Kidney epithelial cell (primary cell): ENCODE data around the gene F2RL1. TPM values are rescaled to one million over a fixed set of nuclear protein-coding genes. Genes with fewer than 3 reads are reported as not detected.
"Not testable (repeated sequence)": the region's sequence is repeated elsewhere in the genome, so short reads cannot be mapped to it uniquely, and the experiment has no call there.

Experiments used
- DNase-seq: peaks from one replicate; pipeline ENCODE4 v3.0.0-alpha.2; 2010; ENCODE audit warnings: low read depth
- H3K27me3 ChIP-seq: 2 replicates; pipeline ENCODE4 v1.6.0; 2011; ENCODE audit warnings: low read length; ENCODE audit not compliant: control insufficient read depth, insufficient read depth
- H3K36me3 ChIP-seq: 2 replicates; pipeline ENCODE4 v1.5.1; 2011; ENCODE audit warnings: low read length; ENCODE audit not compliant: control insufficient read depth, insufficient read depth
- H3K4me3 ChIP-seq: 2 replicates; pipeline ENCODE4 v1.5.1; 2011; ENCODE audit warnings: low read depth, mild to moderate bottlenecking, control low read depth, low read length
- total RNA-seq: library from RNA; depleted of rRNA; stranded (reverse); fragments of >200 nt; gene quantifications from 2 replicates; pipeline ENCODE4 v1.2.3, GENCODE V29; 2015
- TF ChIP-seq, protein P1 (sequence below): IDR thresholded peaks from 2 replicates; pipeline ENCODE4 v1.5.1; 2011; ENCODE audit warnings: mild to moderate bottlenecking, moderate library complexity, low read length, control low read depth, inconsistent platforms; ENCODE audit not compliant: insufficient read depth, poor library complexity, severe bottlenecking

Gene F2RL1, protein sequence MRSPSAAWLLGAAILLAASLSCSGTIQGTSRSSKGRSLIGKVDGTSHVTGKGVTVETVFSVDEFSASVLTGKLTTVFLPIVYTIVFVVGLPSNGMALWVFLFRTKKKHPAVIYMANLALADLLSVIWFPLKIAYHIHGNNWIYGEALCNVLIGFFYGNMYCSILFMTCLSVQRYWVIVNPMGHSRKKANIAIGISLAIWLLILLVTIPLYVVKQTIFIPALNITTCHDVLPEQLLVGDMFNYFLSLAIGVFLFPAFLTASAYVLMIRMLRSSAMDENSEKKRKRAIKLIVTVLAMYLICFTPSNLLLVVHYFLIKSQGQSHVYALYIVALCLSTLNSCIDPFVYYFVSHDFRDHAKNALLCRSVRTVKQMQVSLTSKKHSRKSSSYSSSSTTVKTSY
- total RNA-seq: 144 TPM in 2 replicates

DNA sequence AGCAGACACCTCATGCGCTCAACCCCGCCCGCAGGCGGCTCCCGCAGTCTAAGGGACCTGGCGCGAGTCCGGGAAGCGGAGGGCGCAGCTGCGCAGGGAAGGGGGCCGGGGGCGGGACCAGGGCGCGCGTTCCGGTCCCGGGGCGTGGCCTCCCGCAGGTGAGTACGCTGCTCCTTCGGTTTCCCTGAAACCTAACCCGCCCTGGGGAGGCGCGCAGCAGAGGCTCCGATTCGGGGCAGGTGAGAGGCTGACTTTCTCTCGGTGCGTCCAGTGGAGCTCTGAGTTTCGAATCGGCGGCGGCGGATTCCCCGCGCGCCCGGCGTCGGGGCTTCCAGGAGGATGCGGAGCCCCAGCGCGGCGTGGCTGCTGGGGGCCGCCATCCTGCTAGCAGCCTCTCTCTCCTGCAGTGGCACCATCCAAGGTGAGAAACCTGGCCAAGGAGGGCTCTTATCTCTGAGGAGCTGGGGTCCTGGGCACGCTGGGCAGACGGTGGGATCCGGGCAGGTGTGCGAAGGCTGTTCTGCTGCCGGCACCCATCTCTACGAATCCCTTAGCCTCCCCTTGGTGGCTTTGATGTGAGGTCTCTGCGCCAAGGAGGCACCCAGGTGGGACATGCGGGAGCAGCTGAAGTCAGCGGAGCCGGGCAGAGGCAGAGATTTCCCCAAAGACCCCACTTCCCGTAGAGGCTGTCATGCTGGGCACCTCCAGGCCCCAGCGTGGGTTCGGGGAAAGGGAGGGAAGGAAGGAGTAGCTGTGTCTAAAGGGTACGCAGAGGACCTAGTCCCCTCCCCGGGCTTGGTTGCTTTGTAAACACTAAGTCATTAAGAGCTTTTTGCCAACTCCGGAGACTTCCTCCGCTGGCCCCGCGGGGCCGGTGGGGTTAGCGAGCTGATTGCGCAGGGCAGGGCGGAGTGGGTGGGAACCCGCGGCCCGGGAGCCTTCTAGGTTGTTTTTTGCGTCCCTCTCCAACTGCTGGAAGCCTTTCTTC is at the start of gene F2RL1:
Gene F2RL1 (plus strand): TSS at position 187 of the 988 bp plus-strand sequence. CDS start 153 bp downstream, at position 340.
- peak within 1 kb of the TSS; percentile 88 for H3K4me3 ChIP-seq
- TF ChIP-seq, protein P1, sequence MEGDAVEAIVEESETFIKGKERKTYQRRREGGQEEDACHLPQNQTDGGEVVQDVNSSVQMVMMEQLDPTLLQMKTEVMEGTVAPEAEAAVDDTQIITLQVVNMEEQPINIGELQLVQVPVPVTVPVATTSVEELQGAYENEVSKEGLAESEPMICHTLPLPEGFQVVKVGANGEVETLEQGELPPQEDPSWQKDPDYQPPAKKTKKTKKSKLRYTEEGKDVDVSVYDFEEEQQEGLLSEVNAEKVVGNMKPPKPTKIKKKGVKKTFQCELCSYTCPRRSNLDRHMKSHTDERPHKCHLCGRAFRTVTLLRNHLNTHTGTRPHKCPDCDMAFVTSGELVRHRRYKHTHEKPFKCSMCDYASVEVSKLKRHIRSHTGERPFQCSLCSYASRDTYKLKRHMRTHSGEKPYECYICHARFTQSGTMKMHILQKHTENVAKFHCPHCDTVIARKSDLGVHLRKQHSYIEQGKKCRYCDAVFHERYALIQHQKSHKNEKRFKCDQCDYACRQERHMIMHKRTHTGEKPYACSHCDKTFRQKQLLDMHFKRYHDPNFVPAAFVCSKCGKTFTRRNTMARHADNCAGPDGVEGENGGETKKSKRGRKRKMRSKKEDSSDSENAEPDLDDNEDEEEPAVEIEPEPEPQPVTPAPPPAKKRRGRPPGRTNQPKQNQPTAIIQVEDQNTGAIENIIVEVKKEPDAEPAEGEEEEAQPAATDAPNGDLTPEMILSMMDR: no peak
- H3K36me3 ChIP-seq: no peaks in the 10 kb centered on the region
- H3K27me3 ChIP-seq: no peaks in the 10 kb centered on the region
- DNase-seq: peak; percentile 77

DNA sequence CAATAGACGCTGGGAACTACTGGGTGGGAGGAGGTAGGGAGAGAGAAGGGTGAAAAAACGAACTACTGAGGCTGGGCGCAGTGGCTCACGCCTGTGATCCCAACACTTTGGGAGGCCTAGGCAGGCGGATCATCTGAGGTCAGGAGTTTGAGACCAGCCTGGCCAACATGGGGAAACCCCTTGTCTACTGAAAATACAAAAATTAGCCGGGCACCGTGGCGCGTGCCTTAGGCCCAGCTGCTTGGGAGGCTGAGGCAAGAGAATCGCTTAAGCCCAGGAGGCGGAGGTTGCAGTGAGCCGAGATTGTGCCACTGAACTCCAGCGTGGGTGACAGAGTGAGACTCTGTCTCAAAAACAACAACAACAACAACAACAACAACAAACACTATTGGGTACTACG is 47.8 kb upstream of the F2RL1 start:
- DNase-seq, H3K36me3 ChIP-seq, H3K4me3 ChIP-seq, H3K27me3 ChIP-seq: not testable (repeated sequence)

DNA sequence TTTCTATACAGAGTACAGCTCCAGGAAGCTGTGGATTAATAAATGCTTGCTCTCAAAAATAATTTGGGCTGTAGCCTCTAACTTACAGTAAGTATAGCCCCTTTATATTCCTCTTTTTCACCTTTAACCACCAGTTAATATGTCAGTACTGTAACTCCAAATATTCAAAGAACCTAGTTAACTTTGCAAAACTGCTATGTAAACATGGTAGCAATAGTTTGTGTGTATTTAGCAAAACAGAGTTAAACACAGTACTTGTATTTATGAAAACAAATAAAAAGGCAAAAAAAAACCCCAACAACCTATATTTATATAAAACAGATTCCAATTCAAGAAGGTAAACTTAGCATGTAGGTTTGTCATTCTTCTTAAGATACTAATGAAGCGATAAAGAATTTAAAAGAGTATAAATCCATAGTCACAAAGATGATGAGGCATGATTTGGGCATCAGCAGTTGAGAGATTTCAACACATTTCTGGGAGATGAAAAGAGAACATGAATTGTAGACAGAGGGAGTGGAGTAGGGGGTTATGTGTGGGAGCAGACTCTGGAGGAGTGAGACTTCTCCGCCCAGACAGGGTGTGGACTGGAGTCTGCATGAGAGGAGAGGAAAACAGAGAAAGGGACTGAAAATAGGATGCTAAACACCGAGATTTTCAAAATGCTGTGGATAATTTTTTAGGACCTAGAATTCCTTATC is 47.0 kb upstream of the F2RL1 start:
- Histone ChIP-seq H3K36me3 (no peaks in the 10 kb centered on the region), H3K4me3 (no peak overlapping the region), H3K27me3 (no peaks in the 10 kb centered on the region)
- no peak for DNase-seq
- TF ChIP-seq, protein P1: no peak

DNA sequence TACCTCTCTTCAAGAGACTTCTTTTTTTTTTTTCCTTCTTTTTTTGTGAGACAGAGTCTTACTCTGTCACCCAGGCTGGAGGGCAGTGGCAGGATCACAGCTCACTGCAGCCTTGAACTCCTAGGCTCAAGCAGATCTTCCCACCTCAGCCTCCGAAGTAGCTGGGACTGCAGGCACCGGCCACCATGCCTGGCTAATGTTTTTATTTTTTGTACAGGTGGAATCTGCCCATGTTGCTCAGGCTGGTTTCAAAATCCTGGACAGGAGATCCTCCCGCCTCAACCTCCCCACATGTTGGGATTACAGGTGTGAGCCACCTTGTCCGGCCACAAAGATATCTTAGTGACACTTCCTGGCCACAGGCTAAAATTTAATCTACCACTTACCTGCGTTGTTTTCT is 42.9 kb upstream of the F2RL1 start:
- TF ChIP-seq, protein P1: no peak

DNA sequence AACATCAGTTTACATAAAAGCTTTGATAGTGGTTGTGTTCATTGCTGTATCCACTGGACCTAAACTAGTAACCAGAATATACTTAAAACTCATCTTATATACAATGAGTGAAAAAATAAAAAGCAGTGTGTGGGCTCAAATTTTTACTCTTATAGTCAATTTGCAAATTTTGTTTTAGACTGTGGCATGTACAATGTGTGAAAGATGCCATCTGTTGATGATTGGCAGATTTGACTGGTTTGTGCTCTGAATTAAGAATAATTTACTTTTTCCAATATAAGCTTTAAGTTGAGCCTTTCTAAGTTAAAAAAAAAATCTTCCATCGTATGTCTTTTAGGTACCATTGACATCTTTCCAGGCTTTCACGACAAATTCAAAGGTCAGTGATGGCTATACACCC is 42.4 kb upstream of the F2RL1 start:
- DNase-seq: no peak
- Histone ChIP-seq H3K27me3 (no peaks in the 10 kb centered on the region), H3K4me3 (no peak overlapping the region), H3K36me3 (no peaks in the 10 kb centered on the region)
- TF ChIP-seq, protein P1: no peak

More for the DNA sequence above, 42.9 kb upstream of the F2RL1 start:
- DNase-seq: no peak
- H3K36me3 ChIP-seq: no peaks in the 10 kb centered on the region
- H3K4me3 ChIP-seq: no peak overlapping the region
- H3K27me3 ChIP-seq: no peaks in the 10 kb centered on the region

DNA sequence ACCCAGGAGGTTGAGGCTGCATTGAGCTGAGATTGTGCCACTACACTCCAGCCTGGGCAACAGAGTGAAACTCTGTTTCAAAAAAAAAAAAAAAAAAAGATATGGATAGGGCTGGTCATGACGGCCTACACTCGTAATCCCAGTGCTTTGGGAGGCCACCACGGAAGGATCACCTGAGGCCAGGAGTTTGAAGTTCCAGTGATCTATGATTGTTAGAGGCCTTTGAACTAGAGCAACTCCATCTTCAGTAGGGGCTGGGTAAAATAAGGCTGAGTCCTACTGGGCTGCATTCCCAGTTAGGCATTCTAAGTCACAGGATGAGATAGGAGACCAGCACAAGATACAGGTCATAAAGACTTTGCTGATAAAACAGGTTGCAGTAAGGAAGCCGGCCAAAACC is 38.2 kb upstream of the F2RL1 start:
- H3K27me3 ChIP-seq, DNase-seq, H3K4me3 ChIP-seq, H3K36me3 ChIP-seq: not testable (repeated sequence)
